Measurements from ENCODE around the gene DPYSL3. TPM values are rescaled to one million over a fixed set of nuclear protein-coding genes. Genes with fewer than 3 reads are reported as not detected.

Gene DPYSL3
- total and polyA plus RNA-seq, 4 donors, result 0.35 to 3.6 (median 1.7) TPM

DNA sequence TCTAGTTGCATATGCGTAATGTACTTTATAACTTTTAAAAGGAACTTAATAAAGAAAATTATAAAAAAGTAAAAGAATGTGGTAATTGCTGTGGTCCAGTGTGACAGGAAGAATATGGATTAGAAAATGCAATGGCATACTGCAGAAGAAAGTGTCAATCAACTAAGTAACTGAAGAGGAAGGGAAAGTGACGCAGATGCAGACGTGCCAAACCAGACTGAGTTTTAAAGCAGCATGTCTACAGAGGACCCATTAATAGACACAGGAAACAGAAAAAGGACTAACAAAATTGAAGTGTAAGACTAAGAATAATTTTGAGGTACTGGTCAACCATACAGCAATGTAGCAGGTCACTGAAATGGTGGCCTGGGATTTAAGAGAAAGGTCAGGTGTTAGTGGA lies 73.3 kb downstream of the DPYSL3 start:
- WGBS, result 89% methylated on average over 3 of the region's 3 CpGs

More for the DNA sequence above, 73.3 kb downstream of the DPYSL3 start:
- no peaks in the 10 kb centered on the region for H3K36me3 ChIP-seq (ENCODE audit: control insufficient read depth in 4 of 4, insufficient read depth in 3 of 4, low read depth in 1 of 4, low read length in 3 of 4)
- no peak overlapping the region for H3K27ac ChIP-seq (ENCODE audit: low read depth in 1 of 2, low read length in 2 of 2)
- no peaks in the 10 kb centered on the region for H3K4me1 ChIP-seq (ENCODE audit: control insufficient read depth in 4 of 4, insufficient read depth in 4 of 4, low read length in 3 of 4)
- no peak for DNase-seq (ENCODE audit: low spot score)
- no peaks in the 10 kb centered on the region for H3K9me3 ChIP-seq (ENCODE audit: control insufficient read depth in 4 of 4, low read length in 3 of 4)
- H3K9ac ChIP-seq (ENCODE audit: low read depth in 1 of 2, low read length in 2 of 2), result no peak overlapping the region
- TF ChIP-seq, protein P1, sequence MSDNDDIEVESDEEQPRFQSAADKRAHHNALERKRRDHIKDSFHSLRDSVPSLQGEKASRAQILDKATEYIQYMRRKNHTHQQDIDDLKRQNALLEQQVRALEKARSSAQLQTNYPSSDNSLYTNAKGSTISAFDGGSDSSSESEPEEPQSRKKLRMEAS (IDR thresholded peaks at IDR 0.05), result no peak
- TF ChIP-seq, protein P2, sequence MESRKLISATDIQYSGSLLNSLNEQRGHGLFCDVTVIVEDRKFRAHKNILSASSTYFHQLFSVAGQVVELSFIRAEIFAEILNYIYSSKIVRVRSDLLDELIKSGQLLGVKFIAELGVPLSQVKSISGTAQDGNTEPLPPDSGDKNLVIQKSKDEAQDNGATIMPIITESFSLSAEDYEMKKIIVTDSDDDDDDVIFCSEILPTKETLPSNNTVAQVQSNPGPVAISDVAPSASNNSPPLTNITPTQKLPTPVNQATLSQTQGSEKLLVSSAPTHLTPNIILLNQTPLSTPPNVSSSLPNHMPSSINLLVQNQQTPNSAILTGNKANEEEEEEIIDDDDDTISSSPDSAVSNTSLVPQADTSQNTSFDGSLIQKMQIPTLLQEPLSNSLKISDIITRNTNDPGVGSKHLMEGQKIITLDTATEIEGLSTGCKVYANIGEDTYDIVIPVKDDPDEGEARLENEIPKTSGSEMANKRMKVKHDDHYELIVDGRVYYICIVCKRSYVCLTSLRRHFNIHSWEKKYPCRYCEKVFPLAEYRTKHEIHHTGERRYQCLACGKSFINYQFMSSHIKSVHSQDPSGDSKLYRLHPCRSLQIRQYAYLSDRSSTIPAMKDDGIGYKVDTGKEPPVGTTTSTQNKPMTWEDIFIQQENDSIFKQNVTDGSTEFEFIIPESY (IDR thresholded peaks at IDR 0.05), result no peak
- no peak for TF ChIP-seq TAF1 (conservative IDR thresholded peaks at IDR 0.05)
- no peak for TF ChIP-seq EGR1 (IDR thresholded peaks at IDR 0.05; ENCODE audit: low read depth in 2 of 2)
- no peak for TF ChIP-seq RXRA (IDR thresholded peaks at IDR 0.05)
- TF ChIP-seq, protein P3, sequence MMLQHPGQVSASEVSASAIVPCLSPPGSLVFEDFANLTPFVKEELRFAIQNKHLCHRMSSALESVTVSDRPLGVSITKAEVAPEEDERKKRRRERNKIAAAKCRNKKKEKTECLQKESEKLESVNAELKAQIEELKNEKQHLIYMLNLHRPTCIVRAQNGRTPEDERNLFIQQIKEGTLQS (IDR thresholded peaks at IDR 0.05), result no peak
- TF ChIP-seq HNF4A (conservative IDR thresholded peaks at IDR 0.05), result no peak
- no peak for TF ChIP-seq RAD21 (IDR thresholded peaks at IDR 0.05)
- no peak for TF ChIP-seq GABPA (IDR thresholded peaks at IDR 0.05 in 1 of 2, conservative IDR thresholded peaks at IDR 0.05 in 1 of 2)
- no peak for TF ChIP-seq JUND (IDR thresholded peaks at IDR 0.05)
- no peak for TF ChIP-seq FOXA2 (IDR thresholded peaks at IDR 0.05)
- TF ChIP-seq, protein P4, sequence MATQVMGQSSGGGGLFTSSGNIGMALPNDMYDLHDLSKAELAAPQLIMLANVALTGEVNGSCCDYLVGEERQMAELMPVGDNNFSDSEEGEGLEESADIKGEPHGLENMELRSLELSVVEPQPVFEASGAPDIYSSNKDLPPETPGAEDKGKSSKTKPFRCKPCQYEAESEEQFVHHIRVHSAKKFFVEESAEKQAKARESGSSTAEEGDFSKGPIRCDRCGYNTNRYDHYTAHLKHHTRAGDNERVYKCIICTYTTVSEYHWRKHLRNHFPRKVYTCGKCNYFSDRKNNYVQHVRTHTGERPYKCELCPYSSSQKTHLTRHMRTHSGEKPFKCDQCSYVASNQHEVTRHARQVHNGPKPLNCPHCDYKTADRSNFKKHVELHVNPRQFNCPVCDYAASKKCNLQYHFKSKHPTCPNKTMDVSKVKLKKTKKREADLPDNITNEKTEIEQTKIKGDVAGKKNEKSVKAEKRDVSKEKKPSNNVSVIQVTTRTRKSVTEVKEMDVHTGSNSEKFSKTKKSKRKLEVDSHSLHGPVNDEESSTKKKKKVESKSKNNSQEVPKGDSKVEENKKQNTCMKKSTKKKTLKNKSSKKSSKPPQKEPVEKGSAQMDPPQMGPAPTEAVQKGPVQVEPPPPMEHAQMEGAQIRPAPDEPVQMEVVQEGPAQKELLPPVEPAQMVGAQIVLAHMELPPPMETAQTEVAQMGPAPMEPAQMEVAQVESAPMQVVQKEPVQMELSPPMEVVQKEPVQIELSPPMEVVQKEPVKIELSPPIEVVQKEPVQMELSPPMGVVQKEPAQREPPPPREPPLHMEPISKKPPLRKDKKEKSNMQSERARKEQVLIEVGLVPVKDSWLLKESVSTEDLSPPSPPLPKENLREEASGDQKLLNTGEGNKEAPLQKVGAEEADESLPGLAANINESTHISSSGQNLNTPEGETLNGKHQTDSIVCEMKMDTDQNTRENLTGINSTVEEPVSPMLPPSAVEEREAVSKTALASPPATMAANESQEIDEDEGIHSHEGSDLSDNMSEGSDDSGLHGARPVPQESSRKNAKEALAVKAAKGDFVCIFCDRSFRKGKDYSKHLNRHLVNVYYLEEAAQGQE (IDR thresholded peaks at IDR 0.05), result no peak
- no peak for TF ChIP-seq YY1 (IDR thresholded peaks at IDR 0.05)
- no peak for TF ChIP-seq HNF4G (IDR thresholded peaks at IDR 0.05)
- TF ChIP-seq NR2F2 (IDR thresholded peaks at IDR 0.05), result no peak
- no peak for TF ChIP-seq SP1 (IDR thresholded peaks at IDR 0.05)
- TF ChIP-seq FOXA1 (IDR thresholded peaks at IDR 0.05), result no peak
- TF ChIP-seq, protein P5, sequence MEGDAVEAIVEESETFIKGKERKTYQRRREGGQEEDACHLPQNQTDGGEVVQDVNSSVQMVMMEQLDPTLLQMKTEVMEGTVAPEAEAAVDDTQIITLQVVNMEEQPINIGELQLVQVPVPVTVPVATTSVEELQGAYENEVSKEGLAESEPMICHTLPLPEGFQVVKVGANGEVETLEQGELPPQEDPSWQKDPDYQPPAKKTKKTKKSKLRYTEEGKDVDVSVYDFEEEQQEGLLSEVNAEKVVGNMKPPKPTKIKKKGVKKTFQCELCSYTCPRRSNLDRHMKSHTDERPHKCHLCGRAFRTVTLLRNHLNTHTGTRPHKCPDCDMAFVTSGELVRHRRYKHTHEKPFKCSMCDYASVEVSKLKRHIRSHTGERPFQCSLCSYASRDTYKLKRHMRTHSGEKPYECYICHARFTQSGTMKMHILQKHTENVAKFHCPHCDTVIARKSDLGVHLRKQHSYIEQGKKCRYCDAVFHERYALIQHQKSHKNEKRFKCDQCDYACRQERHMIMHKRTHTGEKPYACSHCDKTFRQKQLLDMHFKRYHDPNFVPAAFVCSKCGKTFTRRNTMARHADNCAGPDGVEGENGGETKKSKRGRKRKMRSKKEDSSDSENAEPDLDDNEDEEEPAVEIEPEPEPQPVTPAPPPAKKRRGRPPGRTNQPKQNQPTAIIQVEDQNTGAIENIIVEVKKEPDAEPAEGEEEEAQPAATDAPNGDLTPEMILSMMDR (IDR thresholded peaks at IDR 0.05; ENCODE audit: low read depth, low read length, missing input control), result no peak
- peaks cover 0 to 5% (median under 1%) of the 10 kb centered on the region in 4 donors for H3K27me3 ChIP-seq (ENCODE audit: control insufficient read depth in 4 of 4, insufficient read depth in 4 of 4, low read length in 3 of 4)
- H3K4me3 ChIP-seq (ENCODE audit: low read depth in 1 of 3, low read length in 3 of 3), result no peak overlapping the region

All from liver (tissue), 9 donors.